ENCODE data around the gene FLACC1.

FLACC1 gene

GRCh38 chr2:201255408-201256033 lies 101.6 kb downstream of the FLACC1 start:
- Histone ChIP-seq H3K27me3 (ENCODE audit: insufficient read depth, poor library complexity, severe bottlenecking) (no peaks in the 10 kb centered on the region), H3K4me1 (ENCODE audit: insufficient read depth, poor library complexity, severe bottlenecking) (peaks cover 19% of the 10 kb centered on the region), H3K9me3 (ENCODE audit: severe bottlenecking) (no peaks in the 10 kb centered on the region), H3K36me3 (ENCODE audit: low read depth) (no peaks in the 10 kb centered on the region), H3K27ac (ENCODE audit: poor library complexity, severe bottlenecking) (no peak overlapping the region), H3K4me3 (ENCODE audit: severe bottlenecking) (no peak overlapping the region)
- DNase-seq (ENCODE audit: low spot score) = no peak
- no peak for ATAC-seq (ENCODE audit: low read depth)
- TF ChIP-seq CTCF (IDR thresholded peaks at IDR 0.05; ENCODE audit: poor library complexity, severe bottlenecking) = no peak

GRCh38 chr2:201254081-201254730 lies 102.9 kb downstream of the FLACC1 start:
- no peak for TF ChIP-seq CTCF (IDR thresholded peaks at IDR 0.05; ENCODE audit: poor library complexity, severe bottlenecking)
- H3K27ac ChIP-seq (ENCODE audit: poor library complexity, severe bottlenecking) = no peak overlapping the region
- no peaks in the 10 kb centered on the region for H3K36me3 ChIP-seq (ENCODE audit: low read depth)
- DNase-seq (ENCODE audit: low spot score) (no peak), ATAC-seq (ENCODE audit: low read depth) (no peak)
- H3K9me3 ChIP-seq (ENCODE audit: severe bottlenecking) = no peaks in the 10 kb centered on the region
- no peak overlapping the region for H3K4me3 ChIP-seq (ENCODE audit: severe bottlenecking)
- no peaks in the 10 kb centered on the region for H3K27me3 ChIP-seq (ENCODE audit: insufficient read depth, poor library complexity, severe bottlenecking)
- peaks cover 6% of the 10 kb centered on the region for H3K4me1 ChIP-seq (ENCODE audit: insufficient read depth, poor library complexity, severe bottlenecking)

GRCh38 chr2:201250741-201251140 lies 106.4 kb downstream of the FLACC1 start:
- H3K27ac ChIP-seq (ENCODE audit: poor library complexity, severe bottlenecking) = no peak overlapping the region
- TF ChIP-seq CTCF (IDR thresholded peaks at IDR 0.05; ENCODE audit: poor library complexity, severe bottlenecking) = no peak
- no peaks in the 10 kb centered on the region for H3K27me3 ChIP-seq (ENCODE audit: insufficient read depth, poor library complexity, severe bottlenecking)
- no peaks in the 10 kb centered on the region for H3K36me3 ChIP-seq (ENCODE audit: low read depth)
- ATAC-seq (ENCODE audit: low read depth) = no peak
- no peaks in the 10 kb centered on the region for H3K9me3 ChIP-seq (ENCODE audit: severe bottlenecking)
- no peak for DNase-seq (ENCODE audit: low spot score)
- H3K4me3 ChIP-seq (ENCODE audit: severe bottlenecking) = no peak overlapping the region
- H3K4me1 ChIP-seq (ENCODE audit: insufficient read depth, poor library complexity, severe bottlenecking) = no peaks in the 10 kb centered on the region

- Histone ChIP-seq H3K9me3 (ENCODE audit: severe bottlenecking) (no peaks in the 10 kb centered on the region), H3K4me1 (ENCODE audit: insufficient read depth, poor library complexity, severe bottlenecking) (no peaks in the 10 kb centered on the region), H3K27me3 (ENCODE audit: insufficient read depth, poor library complexity, severe bottlenecking) (no peaks in the 10 kb centered on the region), H3K4me3 (ENCODE audit: severe bottlenecking) (no peak overlapping the region), H3K36me3 (ENCODE audit: low read depth) (no peaks in the 10 kb centered on the region), H3K27ac (ENCODE audit: poor library complexity, severe bottlenecking) (no peak overlapping the region)
- DNase-seq (ENCODE audit: low spot score) (no peak), ATAC-seq (ENCODE audit: low read depth) (no peak)
- no peak for TF ChIP-seq CTCF (IDR thresholded peaks at IDR 0.05; ENCODE audit: poor library complexity, severe bottlenecking)
These were observed 107.3 kb downstream of the FLACC1 start for GRCh38 chr2:201249889-201250288.

GRCh38 chr2:201248288-201248844 lies 108.8 kb downstream of the FLACC1 start:
- DNase-seq (ENCODE audit: low spot score) = no peak
- H3K36me3 ChIP-seq (ENCODE audit: low read depth) = no peaks in the 10 kb centered on the region
- ATAC-seq (ENCODE audit: low read depth) = no peak
- H3K27me3 ChIP-seq (ENCODE audit: insufficient read depth, poor library complexity, severe bottlenecking) = no peaks in the 10 kb centered on the region
- H3K4me1 ChIP-seq (ENCODE audit: insufficient read depth, poor library complexity, severe bottlenecking) = no peaks in the 10 kb centered on the region
- no peak overlapping the region for H3K4me3 ChIP-seq (ENCODE audit: severe bottlenecking)
- H3K9me3 ChIP-seq (ENCODE audit: severe bottlenecking) = no peaks in the 10 kb centered on the region
- H3K27ac ChIP-seq (ENCODE audit: poor library complexity, severe bottlenecking) = no peak overlapping the region
- TF ChIP-seq CTCF (IDR thresholded peaks at IDR 0.05; ENCODE audit: poor library complexity, severe bottlenecking) = no peak

All from RWPE2 (cell line).